Gastroesophageal sphincter (tissue), 4 donors: Measurements from ENCODE around the gene ARHGAP1. TPM values are rescaled to one million over a fixed set of nuclear protein-coding genes. Genes with fewer than 3 reads are reported as not detected.

Experiments used
- ATAC-seq: fragments of 150-250 bp; one replicate; pipeline ENCODE4 v1.9.1; 2016; ENCODE audit warnings: mild to moderate bottlenecking, moderate library complexity
- H3K27ac ChIP-seq, 4 donors: fragments of 200-600 bp; sonication (generic) in 3 of 4; 1 replicate in 3 of 4; 2 replicates in 1 of 4; pipeline ENCODE4 v1.5.1; 2016 to 2019
- H3K27me3 ChIP-seq: fragments of 200-600 bp; sonication (generic); one replicate; pipeline ENCODE4 v1.5.1; 2019
- H3K36me3 ChIP-seq, 2 donors: fragments of 200-600 bp; sonication (generic); one replicate each; pipeline ENCODE4 v1.5.1; 2019; ENCODE audit warnings: control low read depth in 1 of 2
- H3K4me1 ChIP-seq, 3 donors: fragments of 200-600 bp; sonication (generic); 1 replicate in 2 of 3; 2 replicates in 1 of 3; pipeline ENCODE4 v1.5.1; 2016 to 2019; ENCODE audit warnings: control low read depth in 2 of 3
- H3K4me3 ChIP-seq, 2 donors: fragments of 200-600 bp; sonication (generic); one replicate each; pipeline ENCODE4 v1.5.1; 2019; ENCODE audit warnings: mild to moderate bottlenecking in 1 of 2, moderate library complexity in 1 of 2
- H3K9me3 ChIP-seq, 3 donors: fragments of 200-600 bp; sonication (generic); one replicate each; pipeline ENCODE4 v1.5.1; 2017 to 2019; ENCODE audit warnings: control low read depth in 2 of 3
- EP300 ChIP-seq: sonication (generic); formaldehyde crosslinking; IDR thresholded peaks from one replicate; pipeline ENCODE4 v1.6.1; 2017; ENCODE audit warnings: antibody characterized with exemption, mild to moderate bottlenecking
- POLR2A ChIP-seq, 2 donors: fragments of 450-650 bp; IDR thresholded peaks; one replicate each; pipeline ENCODE4 v1.6.1; 2017; ENCODE audit warnings: antibody characterized with exemption in 2 of 2, mild to moderate bottlenecking in 2 of 2, moderate library complexity in 1 of 2
- POLR2AphosphoS5 ChIP-seq: sonication (generic); formaldehyde crosslinking; IDR thresholded peaks from one replicate; pipeline ENCODE4 v1.6.1; 2017; ENCODE audit warnings: antibody characterized with exemption
- WGBS, 2 donors: methylation state at CpG; one replicate each; pipeline ENCODE4 v1.1.5; 2018; ENCODE audit warnings: low coverage in 1 of 2; 5-methylcytosine and 5-hydroxymethylcytosine counted together
- total RNA-seq, 4 donors: library from RNA; depleted of rRNA; stranded (reverse); fragments of >200 nt; gene quantifications; one replicate each; pipeline ENCODE4 v1.1.0, GENCODE V29; 2016
- TF ChIP-seq, protein P1 (sequence below), 4 experiments: fragments of 200-600 bp in 2 of 4; fragments of 450-650 bp in 2 of 4; sonication (generic) in 1 of 4; IDR thresholded peaks; one replicate each; pipeline ENCODE4 v1.5.1; 2017 to 2019; ENCODE audit warnings: antibody characterized with exemption in 4 of 4, mild to moderate bottlenecking in 2 of 4, moderate library complexity in 2 of 4

Gene ARHGAP1
- total RNA-seq, 4 donors from 2014 or later = 57.3 to 105 (median 64.0) TPM

DNA sequence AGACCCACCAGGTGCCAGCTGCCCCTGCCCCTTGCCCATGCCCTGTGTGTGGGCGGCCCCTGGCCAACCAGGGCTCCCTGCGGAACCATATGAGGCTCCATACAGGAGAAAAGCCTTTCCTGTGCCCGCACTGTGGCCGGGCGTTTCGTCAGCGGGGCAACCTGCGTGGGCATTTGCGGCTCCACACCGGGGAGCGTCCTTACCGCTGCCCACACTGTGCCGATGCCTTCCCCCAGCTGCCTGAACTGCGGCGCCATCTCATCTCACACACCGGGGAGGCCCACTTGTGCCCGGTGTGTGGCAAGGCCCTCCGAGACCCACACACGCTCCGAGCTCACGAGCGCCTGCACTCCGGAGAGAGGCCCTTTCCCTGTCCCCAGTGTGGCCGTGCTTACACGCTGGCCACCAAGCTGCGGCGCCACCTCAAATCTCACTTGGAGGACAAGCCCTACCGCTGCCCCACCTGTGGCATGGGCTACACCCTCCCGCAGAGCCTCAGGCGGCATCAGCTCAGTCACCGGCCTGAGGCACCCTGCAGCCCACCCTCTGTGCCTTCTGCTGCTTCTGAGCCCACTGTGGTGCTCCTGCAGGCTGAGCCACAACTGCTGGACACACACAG, 4.8 kb upstream of the ARHGAP1 start:
- ATAC-seq = no peak
- TF ChIP-seq EP300 (no peak), POLR2A (IDR thresholded peaks at IDR 0.05) (no peak), POLR2AphosphoS5 (no peak)
- TF ChIP-seq, protein P1, sequence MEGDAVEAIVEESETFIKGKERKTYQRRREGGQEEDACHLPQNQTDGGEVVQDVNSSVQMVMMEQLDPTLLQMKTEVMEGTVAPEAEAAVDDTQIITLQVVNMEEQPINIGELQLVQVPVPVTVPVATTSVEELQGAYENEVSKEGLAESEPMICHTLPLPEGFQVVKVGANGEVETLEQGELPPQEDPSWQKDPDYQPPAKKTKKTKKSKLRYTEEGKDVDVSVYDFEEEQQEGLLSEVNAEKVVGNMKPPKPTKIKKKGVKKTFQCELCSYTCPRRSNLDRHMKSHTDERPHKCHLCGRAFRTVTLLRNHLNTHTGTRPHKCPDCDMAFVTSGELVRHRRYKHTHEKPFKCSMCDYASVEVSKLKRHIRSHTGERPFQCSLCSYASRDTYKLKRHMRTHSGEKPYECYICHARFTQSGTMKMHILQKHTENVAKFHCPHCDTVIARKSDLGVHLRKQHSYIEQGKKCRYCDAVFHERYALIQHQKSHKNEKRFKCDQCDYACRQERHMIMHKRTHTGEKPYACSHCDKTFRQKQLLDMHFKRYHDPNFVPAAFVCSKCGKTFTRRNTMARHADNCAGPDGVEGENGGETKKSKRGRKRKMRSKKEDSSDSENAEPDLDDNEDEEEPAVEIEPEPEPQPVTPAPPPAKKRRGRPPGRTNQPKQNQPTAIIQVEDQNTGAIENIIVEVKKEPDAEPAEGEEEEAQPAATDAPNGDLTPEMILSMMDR (IDR thresholded peaks at IDR 0.05) = no peak
- Histone ChIP-seq H3K4me1 (peaks cover 0 to 23% (median 11%) of the 10 kb centered on the region in 3 donors), H3K27ac (no peak overlapping the region), H3K36me3 (peaks cover 0 to 64% of the 10 kb centered on the region in 2 donors), H3K4me3 (no peak overlapping the region), H3K9me3 (no peaks in the 10 kb centered on the region), H3K27me3 (no peaks in the 10 kb centered on the region)
- WGBS, 2 donors = 100% methylated on average over 1 of the region's 31 CpGs; no CpG with 5 or more reads in 1 of the 2 donors

DNA sequence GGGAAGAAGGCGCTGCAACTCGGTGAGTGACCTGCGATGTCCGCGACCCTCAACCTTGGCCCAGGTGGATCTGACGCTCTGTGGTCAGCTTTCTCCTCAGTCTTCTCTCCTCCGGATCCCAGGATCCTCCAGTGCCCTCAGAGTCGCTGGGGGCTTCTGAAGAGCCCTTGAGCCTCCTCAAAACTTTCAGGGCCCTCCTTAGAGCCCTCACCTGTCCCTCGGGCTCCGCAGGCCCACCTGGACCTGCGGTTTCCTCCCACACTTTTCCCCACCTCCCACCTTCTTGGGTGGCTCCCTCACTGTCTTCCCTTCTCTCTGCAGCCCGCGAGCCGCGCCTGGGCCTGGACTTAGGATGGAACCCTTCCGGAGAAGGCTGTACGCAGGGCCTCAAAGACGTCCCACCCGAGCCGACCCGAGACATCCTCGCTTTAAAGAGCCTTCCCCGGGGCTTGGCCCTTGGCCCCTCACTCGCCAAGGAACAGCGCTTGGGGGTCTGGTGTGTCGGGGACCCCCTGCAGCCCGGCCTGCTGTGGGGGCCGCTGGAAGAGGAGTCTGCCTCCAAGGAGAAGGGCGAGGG, 747 bp upstream of the ARHGAP1 start:
- peaks cover 0 to 61% (median 43%) of the 10 kb centered on the region in 3 donors for H3K4me1 ChIP-seq
- no peaks in the 10 kb centered on the region for H3K9me3 ChIP-seq
- H3K27me3 ChIP-seq = no peaks in the 10 kb centered on the region
- H3K4me3 ChIP-seq = peak overlapping the region; percentile 74 to 96
- no peak for ATAC-seq
- TF ChIP-seq POLR2AphosphoS5 (no peak), POLR2A (IDR thresholded peaks at IDR 0.05) (no peak), EP300 (no peak)
- TF ChIP-seq, protein P1 (IDR thresholded peaks at IDR 0.05) = no peak
- peaks cover 0 to 52% of the 10 kb centered on the region in 2 donors for H3K36me3 ChIP-seq
- peak overlapping the region; percentile 71 to 93 (median 88) for H3K27ac ChIP-seq
- WGBS, 2 donors = 0% methylated on average over 3 of the region's 29 CpGs; no CpG with 5 or more reads in 1 of the 2 donors

- no peaks in the 10 kb centered on the region for H3K27me3 ChIP-seq
- TF ChIP-seq POLR2A (IDR thresholded peaks at IDR 0.05) = no peak
- TF ChIP-seq, protein P1 (IDR thresholded peaks at IDR 0.05) = no peak
- no peak for TF ChIP-seq POLR2AphosphoS5
- no peak for TF ChIP-seq EP300
- H3K4me1 ChIP-seq = peaks cover 0 to 86% (median 53%) of the 10 kb centered on the region in 3 donors
- H3K27ac ChIP-seq = peak overlapping the region in 2 of 4 donors; percentile 53 to 55
- peak overlapping the region in 1 of 2 donors; percentile 13 for H3K4me3 ChIP-seq
- no peak for ATAC-seq
- 80 to 100% methylated on average over 1 of the region's 1 CpG for WGBS, 2 donors
- H3K9me3 ChIP-seq = no peaks in the 10 kb centered on the region
- peaks cover 0 to 52% of the 10 kb centered on the region in 2 donors for H3K36me3 ChIP-seq
Measured at GRCh38 chr11:46698597-46698996, 1.8 kb downstream of the ARHGAP1 start.

DNA sequence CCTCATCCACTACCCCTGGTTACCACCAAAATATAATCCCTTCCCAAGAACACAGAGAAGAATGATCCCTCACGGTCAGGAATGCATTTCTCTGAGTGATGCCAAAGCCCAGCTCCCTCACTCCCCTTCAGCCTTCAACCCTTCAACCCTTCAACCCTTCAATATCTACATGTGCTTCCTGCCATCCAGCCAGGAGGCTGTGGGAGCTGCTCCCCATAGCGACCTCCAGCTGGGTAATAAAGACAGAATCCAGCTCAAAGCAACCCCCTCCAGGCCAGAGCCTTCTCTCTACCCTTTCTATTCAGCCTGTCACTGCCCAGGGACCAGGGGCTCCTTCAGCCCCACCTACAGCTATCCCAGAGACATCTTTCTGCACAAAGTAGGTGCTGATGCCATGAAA, 2.7 kb downstream of the ARHGAP1 start:
- peaks cover 0 to 52% of the 10 kb centered on the region in 2 donors for H3K36me3 ChIP-seq
- peaks cover 0 to 79% (median 53%) of the 10 kb centered on the region in 3 donors for H3K4me1 ChIP-seq
- H3K27me3 ChIP-seq = no peaks in the 10 kb centered on the region
- ATAC-seq = no peak
- peak overlapping the region in 1 of 2 donors; percentile 13 for H3K4me3 ChIP-seq
- H3K27ac ChIP-seq = peak overlapping the region in 3 of 4 donors; percentile 53 to 59 (median 55)
- TF ChIP-seq EP300 (no peak), POLR2A (IDR thresholded peaks at IDR 0.05) (no peak), POLR2AphosphoS5 (no peak)
- TF ChIP-seq, protein P1 (IDR thresholded peaks at IDR 0.05) = no peak
- WGBS, 2 donors = 0 to 20% methylated on average over 1 of the region's 2 CpGs
- H3K9me3 ChIP-seq = no peaks in the 10 kb centered on the region
